IPS-NIHi11 (cell line): ENCODE measurements around the gene TENT4B.
A peak's percentile ranks its signal among the peaks of the same experiment; 100 is the strongest.
"Not testable (repeated sequence)": the region's sequence is repeated elsewhere in the genome, so short reads cannot be mapped to it uniquely, and the experiment has no call there.

Experiments
- DNase-seq: peaks from one replicate; pipeline ENCODE4 v3.0.0; 2012; ENCODE audit warnings: mixed read lengths, low spot score

Gene TENT4B

GRCh38 chr16:50234771-50235556, 81.9 kb downstream of the TENT4B start:
- DNase-seq, result no peak

DNA sequence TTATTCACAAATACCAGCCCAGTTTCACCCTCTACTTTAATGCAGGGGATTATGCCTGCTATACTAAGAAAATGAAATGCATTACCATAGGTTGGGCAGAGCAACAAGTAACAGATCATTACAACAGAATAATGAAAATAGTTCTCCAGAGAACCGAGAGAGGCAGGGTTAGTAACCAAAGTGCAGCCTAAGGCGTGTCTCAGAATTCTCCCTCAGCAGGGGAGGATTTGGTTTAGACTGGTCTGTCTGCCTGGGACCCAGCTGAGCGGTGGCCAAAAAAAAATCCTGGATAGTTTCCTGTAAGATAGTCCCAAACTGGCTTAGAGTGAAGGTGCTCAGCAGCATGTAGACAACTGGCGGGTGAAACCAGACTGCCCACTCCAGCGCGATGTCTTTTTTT, 82.5 kb downstream of the TENT4B start:
- DNase-seq, result no peak

DNA sequence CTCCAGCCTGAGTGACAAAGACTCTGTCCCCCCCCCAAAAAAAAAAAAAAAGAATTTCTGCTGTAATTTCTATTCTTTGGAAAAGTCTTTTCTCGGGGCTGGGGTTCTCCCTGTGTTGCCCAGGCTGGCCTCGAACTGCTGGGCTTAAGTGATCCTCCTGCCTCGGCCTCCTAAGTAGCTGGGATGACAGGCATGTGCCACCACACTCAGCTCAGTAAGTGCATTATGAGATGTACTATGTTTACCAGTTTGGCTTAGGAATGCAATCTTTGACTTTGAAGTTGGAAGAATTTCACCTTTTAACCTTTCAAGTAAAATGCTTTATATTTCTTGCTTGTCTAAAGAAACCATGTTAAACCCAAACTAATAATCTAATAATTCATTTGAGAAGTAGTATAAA, 85.2 kb downstream of the TENT4B start:
- no peak for DNase-seq

DNA sequence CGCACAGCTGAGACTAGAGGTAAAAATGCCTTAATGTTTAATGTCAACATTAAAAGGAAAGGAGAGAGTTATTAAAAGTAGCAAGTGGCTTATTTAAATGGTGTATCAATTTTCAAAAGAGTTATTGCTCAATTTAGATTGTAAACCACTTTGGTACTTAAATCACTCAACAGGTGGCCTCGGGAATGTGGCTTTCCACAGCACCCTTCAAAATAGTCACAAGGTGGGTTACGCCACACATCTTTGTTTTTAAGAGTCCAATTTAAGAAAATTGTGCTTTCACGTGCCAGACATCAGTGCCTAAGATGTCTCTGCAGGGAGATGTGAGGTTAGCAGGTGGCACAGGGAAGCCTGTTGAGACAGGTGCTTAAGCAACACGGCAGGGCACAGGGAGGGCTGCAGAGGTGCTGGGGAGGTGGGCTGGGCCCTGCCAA, 85.8 kb downstream of the TENT4B start:
- DNase-seq, result no peak

GRCh38 chr16:50243024-50243423, 89.9 kb downstream of the TENT4B start:
- not testable (repeated sequence) for DNase-seq

DNA sequence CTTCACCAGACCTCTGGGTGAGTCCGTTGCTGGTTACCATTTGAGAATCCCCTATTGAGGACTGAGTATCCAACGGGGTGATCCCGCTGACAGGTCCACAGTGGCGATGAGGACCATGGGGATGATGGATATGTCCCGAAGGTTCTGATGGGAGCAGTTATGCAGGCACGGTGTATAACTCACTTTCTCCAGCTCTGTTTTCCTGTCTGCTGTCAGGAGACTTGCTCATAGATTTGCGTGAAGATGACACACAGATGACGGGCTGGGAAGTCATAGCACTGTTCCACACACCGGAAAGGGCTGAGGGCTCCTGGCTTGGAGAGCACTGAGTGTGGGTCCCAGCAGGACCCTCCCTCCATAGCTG, 91.0 kb downstream of the TENT4B start:
- no peak for DNase-seq

DNA sequence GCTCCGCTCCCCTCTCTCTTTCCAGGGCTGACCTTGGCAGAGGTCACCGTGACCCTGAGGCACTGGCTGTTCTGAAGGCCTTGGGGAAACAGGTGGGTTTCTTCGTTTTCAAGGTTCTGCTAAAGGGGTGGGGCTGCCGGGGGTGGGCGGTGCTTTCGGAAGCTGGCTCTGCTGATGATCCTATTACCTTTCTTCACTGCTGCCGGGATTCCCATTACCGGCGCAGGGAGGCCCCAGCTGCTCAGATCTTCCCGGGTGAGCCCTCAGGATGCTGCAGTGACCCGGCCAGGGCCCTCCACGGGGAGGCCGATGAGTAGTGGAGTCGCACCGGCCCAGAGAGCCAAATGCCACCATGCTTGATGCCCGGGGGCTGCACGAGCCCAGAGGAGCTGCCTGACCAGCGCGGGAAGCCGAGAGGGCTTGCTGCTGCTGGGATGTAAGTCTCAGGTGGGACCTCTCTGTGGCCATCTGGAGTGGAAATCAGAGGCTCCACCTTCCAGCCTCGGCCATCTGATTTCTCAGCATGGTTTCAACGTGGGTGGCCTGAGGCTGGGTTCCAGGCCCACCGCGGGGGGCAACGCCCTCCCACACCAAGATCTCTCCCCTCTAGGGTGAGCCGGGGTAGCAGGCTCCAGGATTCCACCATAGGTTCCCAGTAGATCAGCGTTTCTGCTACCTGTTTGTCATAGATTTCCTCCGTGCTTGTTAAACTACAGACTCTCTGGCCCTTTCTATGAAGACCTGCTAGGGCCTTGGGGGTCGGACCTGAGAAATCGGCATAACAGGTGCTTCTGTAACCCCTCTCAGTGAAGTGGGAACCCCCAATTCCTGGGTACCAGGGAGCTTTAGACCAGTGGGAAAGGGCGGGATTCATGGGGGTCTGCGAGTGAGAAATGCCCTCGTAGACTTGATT, 91.7 kb downstream of the TENT4B start:
- DNase-seq, result peak; percentile 76

- peak; percentile 82 for DNase-seq
These were observed 92.6 kb downstream of the TENT4B start for GRCh38 chr16:50245417-50246298.

DNA sequence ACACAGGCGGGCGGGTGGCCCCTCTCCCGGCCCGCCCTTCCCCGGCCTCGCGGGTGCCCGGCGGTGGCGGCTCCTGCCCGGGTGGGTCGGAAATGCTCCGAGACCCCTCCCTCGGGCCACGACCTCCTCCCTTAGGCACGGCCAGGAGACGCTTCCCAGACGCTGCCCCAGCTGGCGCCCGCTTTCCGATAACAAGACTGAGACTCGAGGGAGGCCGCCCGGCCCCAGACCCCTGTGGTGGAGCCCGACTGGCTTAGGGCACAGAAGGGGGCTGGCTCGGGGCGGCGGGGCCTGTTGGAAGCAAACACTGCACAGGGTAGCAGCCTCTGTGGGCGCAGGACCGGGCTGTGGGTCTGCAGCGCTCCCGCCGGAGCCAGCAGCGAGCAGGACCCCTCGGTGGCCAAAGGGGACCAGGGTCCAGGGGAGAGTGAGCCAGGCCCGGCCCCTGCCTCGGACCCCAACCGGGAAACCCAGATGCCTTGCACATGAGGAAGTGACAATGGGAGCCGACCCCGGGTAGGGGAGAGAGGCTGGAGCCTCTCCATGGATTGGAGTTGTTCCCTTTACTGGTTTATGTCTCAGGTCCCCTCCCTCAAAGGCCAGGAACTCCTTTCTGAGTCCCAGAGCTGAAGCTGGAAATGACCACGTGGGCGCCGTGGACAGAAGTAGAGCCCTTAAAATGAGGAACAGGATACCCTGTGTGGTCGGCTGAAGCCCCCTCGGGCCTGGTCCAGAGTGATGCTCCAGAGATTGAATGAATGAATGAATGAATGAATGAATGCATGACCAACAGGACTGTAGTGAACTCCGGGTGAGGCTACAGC, 93.4 kb downstream of the TENT4B start:
- DNase-seq, result peak; percentile 53

- no peak for DNase-seq
These were observed 94.2 kb downstream of the TENT4B start for GRCh38 chr16:50247123-50247905.

- DNase-seq, result no peak
These were observed 95.0 kb downstream of the TENT4B start for GRCh38 chr16:50247906-50248608.

GRCh38 chr16:50248845-50249244, 95.7 kb downstream of the TENT4B start:
- DNase-seq, result no peak

DNA sequence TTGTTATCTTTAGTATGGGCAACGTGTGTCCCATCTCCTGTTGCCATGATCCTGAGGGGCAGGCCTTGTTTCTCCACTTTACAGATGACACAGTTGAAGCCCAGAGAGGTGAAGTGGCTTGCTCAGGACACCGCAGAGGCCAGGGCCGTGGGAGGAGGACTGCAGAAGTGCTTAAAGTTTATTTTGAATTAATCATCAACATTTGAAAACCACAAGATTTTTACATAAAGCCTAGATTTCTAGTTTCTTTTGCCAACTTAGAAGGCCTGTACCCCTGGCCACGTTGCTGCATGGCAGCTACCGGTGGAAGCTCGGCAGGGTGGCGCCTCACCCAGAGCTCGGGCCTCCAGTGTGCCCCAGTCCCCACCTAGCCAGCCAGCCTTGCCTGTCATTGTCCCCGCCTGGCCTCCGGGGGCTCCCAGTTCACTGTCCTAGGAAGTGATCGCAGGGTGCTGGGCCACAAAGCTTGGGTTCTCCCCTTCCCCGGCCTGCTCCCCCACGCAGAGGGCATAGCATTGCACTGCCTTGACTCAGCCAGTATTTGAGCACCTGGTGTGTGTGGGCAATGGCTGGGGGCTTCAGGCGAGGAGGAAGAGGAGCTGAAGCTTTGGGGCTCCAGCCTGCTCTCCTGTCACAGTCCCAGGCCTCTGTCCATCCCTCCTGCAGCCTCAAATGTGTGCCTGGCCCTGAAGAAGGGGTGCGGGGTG, 98.4 kb downstream of the TENT4B start:
- no peak for DNase-seq

- no peak for DNase-seq
These were observed 99.0 kb downstream of the TENT4B start for GRCh38 chr16:50252082-50252611.

DNA sequence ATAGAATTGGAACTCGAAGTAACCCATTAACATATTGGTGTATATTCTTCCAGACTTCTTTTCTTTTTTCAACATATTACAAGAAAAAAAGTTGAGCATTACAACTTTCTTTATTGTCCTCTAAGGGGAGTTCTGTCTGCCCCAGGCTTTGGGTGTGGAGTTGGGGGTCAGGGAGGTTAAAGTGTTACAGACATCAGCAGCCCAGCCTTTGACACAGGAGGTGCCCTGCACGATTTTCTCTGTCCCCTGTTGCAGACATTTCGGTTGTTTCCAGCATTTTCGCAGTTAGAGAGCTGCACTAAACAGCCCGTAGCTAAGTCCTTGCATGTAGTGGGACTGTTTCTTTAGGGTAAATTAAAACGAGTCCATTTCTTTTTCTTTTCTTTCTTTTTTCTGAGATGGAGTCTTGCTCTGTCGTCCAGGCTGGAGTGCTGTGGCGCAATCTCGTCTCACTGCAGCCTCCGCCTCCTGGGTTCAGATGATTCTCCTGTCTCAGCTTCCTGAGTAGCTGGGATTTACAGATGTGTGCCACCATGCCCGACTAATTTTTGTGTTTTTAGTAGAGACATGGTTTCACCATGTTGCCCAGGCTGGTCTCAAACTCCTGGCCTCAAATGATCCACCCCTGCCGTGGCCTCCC, 99.9 kb downstream of the TENT4B start:
- no peak for DNase-seq

DNA sequence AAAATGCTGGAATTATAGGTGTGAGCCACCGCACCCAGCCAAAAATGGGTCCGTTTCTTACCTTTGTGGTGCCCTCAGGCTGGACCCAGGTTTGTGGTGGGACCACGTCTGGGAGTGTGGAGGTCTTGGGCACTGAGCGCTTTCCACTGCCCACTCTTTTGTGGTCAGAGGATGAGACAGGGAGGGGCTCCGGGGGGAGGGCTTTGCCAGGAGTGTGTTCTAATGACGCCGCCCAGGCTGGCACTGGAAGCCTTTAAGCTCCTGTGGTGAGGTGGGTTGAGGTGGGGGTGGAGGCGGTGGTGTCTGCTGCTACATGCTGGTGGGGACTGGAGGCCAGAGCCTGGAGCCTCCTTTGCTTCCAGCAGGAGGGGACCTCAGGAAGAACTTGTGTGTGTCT, 100.4 kb downstream of the TENT4B start:
- DNase-seq, result no peak

- DNase-seq, result no peak
These were observed 101.0 kb downstream of the TENT4B start for GRCh38 chr16:50254072-50254471.

DNA sequence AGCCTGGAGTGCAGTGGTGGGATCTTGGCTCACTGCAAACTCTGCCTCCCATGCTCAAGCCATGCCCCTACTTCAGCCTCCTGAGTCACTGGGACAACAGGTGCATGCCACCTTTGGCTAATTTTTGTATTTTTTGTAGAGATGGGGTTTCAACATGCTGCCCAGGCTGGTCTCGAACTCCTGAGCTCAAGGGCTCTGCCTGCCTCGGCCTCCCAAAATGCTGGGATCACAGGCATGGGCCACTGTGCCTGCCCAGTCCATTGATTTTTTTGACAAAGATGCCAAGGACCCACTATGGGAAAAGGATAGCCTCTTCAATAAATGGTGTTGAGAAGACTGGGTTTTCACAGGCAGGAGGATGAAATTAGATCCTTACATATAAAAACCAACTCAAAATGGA, 102.4 kb downstream of the TENT4B start:
- DNase-seq, result no peak
